Measurements from ENCODE around the gene TAS2R31.

GRCh38 chr12:10994307-10994706, 36.9 kb downstream of the TAS2R31 start:
- no peak for TF ChIP-seq CTCF (IDR thresholded peaks at IDR 0.05; ENCODE audit: low read depth, low read length, poor library complexity, severe bottlenecking)
- no peak for TF ChIP-seq EZH2phosphoT487 (IDR thresholded peaks at IDR 0.05; ENCODE audit: borderline replicate concordance, low read length)
